AG04450 (cell line): ENCODE data around the gene ECE1. TPM values are rescaled to one million over a fixed set of nuclear protein-coding genes. Genes with fewer than 3 reads are reported as not detected.

Source experiments
- CTCF ChIA-PET: fragments of 300-600, 350-600 bp; formaldehyde crosslinking; extraction: SDS; loops from one replicate; lab custom pipeline; 2022; ENCODE audit warnings: antibody characterized with exemption, inconsistent platforms; lab: Charles Lee
- POLR2A ChIA-PET: fragments of 350-600 bp; formaldehyde crosslinking; extraction: SDS; loops from one replicate; lab custom pipeline; 2021; ENCODE audit warnings: antibody characterized with exemption, inconsistent platforms; lab: Yijun Ruan, JAX
- DNase-seq: peaks from one replicate; pipeline ENCODE4 v3.0.0-alpha.2; 2011; ENCODE audit warnings: low read depth, low spot score
- H3K27ac ChIP-seq: one replicate; pipeline ENCODE4 v1.5.1; 2012; ENCODE audit warnings: low read depth, low read length, control low read depth
- H3K27me3 ChIP-seq: one replicate; pipeline ENCODE4 v1.6.0; 2012; ENCODE audit warnings: low read length; ENCODE audit not compliant: control insufficient read depth, insufficient read depth
- H3K4me3 ChIP-seq: 2 replicates; pipeline ENCODE4 v1.5.1; 2011; ENCODE audit warnings: mild to moderate bottlenecking, low read depth, low read length, control low read depth
- H3K9me3 ChIP-seq: 2 replicates; pipeline ENCODE4 v1.5.1; 2012; ENCODE audit warnings: low read length; ENCODE audit not compliant: control insufficient read depth, insufficient read depth
- polyA plus RNA-seq: library from polyadenylated mRNA; depleted of rRNA; stranded (reverse); fragments of >200 nt; gene quantifications from 2 replicates; pipeline ENCODE4 v1.2.3, GENCODE V29; 2011
- TF ChIP-seq, protein P1 (sequence below): IDR thresholded peaks from 2 replicates; pipeline ENCODE4 v1.5.1; 2011; ENCODE audit warnings: low read depth, low read length, control low read depth, inconsistent platforms

The ECE1 gene
- polyA plus RNA-seq, 1 experiment, result 161 TPM

DNA sequence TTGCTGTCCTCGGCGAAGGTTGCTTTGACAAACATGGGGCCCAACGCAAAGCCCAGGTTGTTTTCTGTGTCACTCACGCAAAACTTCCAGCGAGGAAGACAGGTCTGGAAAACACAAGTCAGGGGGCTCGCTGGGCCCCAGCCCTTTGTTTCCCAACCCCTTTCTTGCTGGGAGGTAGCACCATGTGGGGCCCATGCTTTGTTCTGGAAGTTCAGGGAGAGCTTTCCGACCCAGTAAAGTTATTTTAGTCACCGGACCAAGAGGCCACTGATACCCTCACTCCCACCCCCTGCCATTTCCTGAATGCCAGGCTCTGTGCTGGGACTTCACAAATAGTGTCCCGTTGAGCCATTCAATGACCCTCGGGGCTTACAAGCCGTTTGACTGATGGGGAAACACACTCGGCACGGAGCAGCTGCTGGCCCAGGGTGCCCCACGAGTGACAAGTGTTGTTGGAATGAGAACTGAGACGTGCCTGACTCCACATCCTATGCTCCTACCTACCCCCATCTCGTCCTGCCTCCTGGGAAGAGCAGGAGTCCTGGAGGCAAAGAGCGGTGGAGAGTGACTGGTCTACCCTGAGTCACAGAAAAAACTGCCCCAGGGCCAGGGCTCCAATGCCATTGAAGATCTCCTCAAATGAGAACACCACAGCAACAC is 52.0 kb downstream of the ECE1 start:
- Histone ChIP-seq H3K27ac (no peak overlapping the region), H3K9me3 (no peaks in the 10 kb centered on the region), H3K4me3 (no peak overlapping the region), H3K27me3 (no peaks in the 10 kb centered on the region)
- POLR2A ChIA-PET, result no interaction called here
- CTCF ChIA-PET, result interaction anchor here (1.0 to 2.1 kb wide), 3 partner anchors 131 to 542 kb away, joined by 3 to 7 read pairs (median 3); no protein-coding TSS in a partner anchor
- TF ChIP-seq, protein P1, sequence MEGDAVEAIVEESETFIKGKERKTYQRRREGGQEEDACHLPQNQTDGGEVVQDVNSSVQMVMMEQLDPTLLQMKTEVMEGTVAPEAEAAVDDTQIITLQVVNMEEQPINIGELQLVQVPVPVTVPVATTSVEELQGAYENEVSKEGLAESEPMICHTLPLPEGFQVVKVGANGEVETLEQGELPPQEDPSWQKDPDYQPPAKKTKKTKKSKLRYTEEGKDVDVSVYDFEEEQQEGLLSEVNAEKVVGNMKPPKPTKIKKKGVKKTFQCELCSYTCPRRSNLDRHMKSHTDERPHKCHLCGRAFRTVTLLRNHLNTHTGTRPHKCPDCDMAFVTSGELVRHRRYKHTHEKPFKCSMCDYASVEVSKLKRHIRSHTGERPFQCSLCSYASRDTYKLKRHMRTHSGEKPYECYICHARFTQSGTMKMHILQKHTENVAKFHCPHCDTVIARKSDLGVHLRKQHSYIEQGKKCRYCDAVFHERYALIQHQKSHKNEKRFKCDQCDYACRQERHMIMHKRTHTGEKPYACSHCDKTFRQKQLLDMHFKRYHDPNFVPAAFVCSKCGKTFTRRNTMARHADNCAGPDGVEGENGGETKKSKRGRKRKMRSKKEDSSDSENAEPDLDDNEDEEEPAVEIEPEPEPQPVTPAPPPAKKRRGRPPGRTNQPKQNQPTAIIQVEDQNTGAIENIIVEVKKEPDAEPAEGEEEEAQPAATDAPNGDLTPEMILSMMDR, result no peak
- DNase-seq, result no peak

DNA sequence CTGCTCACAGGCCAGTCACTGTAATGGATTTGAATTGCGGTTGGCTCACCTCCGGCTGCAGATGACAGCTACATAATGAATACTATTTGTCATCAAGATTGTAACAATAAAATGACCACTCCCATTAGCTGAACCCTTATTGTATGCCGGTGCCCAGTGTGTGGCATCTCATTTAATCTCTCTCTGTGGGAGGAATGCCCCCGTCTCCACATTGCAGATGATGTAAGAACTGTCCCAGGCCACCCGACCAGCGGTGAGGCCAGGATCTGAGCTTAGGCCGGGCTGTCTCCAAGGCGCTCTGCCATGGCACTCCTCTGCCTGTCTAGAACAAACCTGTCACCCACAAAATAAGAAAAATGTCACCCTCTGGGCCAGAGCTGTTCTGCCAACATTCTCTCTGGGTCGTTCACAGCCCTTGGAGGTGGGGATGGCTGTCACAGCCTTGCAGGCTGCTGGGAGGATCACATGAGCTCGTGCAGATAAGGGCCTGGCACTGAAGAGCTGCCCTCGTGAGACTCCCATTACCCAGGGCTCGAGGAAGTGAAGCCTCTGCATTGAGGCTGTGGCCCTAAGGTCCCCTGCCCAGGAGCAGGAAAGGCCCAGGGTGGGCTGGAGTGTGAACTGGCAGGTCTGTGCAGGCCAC is 52.7 kb downstream of the ECE1 start:
- H3K27me3 ChIP-seq, result no peaks in the 10 kb centered on the region
- ChIA-PET CTCF (interaction anchor here (1.4 to 2.1 kb wide), 3 partner anchors 131 to 541 kb away, joined by 3 to 7 read pairs (median 7); no protein-coding TSS in a partner anchor), POLR2A (no interaction called here)
- TF ChIP-seq, protein P1, result no peak
- DNase-seq, result no peak
- no peaks in the 10 kb centered on the region for H3K9me3 ChIP-seq
- no peak overlapping the region for H3K4me3 ChIP-seq
- no peak overlapping the region for H3K27ac ChIP-seq

DNA sequence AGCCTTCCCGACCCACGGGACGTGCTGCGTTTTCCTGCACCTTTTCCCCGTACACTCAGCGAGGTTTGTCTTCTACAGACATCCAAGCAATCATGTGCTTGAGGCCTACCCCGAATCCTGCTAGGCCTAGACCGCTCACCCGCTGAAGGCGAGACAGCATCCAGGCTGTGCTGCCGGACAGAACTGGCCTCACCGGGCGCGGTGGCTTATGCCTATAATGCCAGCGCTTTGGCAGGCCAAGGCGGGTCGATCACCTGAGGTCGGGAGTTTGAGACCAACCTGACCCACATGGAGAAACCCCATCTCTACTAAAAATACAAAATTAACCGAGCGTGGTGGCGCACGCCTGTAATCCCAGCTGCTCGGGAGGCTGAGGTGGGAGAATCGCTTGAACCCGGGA is 54.1 kb downstream of the ECE1 start:
- Histone ChIP-seq H3K9me3 (no peaks in the 10 kb centered on the region), H3K27me3 (no peaks in the 10 kb centered on the region), H3K27ac (no peak overlapping the region), H3K4me3 (no peak overlapping the region)
- TF ChIP-seq, protein P1, result no peak
- ChIA-PET POLR2A (no interaction called here), CTCF (interaction anchor here (1.4 to 5.4 kb wide), 2 partner anchors 132 kb away, joined by 7 to 248 read pairs; no protein-coding TSS in a partner anchor)
- no peak for DNase-seq

DNA sequence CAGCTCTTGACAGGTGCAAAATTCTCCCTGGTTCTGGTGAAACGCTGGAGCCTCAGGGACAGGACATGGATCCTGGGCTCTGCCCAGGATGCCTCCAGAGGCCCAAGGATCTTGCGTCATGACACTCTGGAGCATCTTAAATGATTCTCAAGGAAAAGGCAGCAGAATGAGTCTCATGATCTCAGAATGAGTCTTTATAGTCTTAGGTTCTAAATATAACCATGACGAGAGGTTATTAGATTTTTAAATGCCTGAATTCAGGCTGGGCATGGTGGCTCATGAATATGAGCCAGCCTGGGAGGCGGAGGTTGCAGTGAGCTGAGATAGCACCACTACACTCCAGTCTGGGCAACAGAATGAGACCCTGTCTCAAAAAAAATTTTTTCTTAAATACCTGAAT is 55.5 kb downstream of the ECE1 start:
- TF ChIP-seq, protein P1, result no peak
- Histone ChIP-seq H3K9me3 (no peaks in the 10 kb centered on the region), H3K27ac (no peak overlapping the region), H3K27me3 (no peaks in the 10 kb centered on the region), H3K4me3 (no peak overlapping the region)
- no peak for DNase-seq
- ChIA-PET CTCF (interaction anchor here (0.9 to 5.4 kb wide), 3 partner anchors 10 to 133 kb away, joined by 3 to 248 read pairs (median 17); no protein-coding TSS in a partner anchor), POLR2A (no interaction called here)

DNA sequence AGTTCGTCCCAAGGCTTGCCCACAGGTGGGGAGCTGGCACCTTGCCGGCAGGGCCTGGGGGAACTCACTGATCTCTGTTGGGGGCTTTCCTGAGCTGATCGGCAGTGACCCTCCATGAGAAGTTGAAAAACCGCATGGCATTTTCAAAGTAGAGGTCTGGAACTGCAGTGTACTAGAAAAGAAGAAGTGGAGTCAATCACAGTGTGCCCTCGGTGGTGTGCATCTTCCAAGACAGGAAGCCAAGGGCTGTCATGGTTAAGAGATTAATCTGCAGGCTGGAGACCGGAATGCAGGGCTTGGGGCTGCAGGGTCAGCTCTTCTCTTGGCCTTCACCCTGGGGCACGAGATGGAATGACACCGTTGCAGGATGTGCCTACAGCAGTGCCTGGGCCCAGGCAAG is 56.8 kb downstream of the ECE1 start:
- Histone ChIP-seq H3K27me3 (no peaks in the 10 kb centered on the region), H3K9me3 (no peaks in the 10 kb centered on the region), H3K4me3 (no peak overlapping the region), H3K27ac (no peak overlapping the region)
- TF ChIP-seq, protein P1, result no peak
- ChIA-PET POLR2A (no interaction called here), CTCF (interaction anchor here (0.6 to 5.4 kb wide), 10 partner anchors 9 to 537 kb away, joined by 3 to 248 read pairs (median 7); no protein-coding TSS in a partner anchor)
- DNase-seq, result no peak
